NB4 (cell line): ENCODE data around the gene MCTP2.

ENCODE experiments used
- DNase-seq: peaks from one replicate; pipeline ENCODE4 v3.0.0; 2010; ENCODE audit warnings: low read depth
- H3K4me3 ChIP-seq: one replicate; pipeline ENCODE4 v1.5.1; 2011; ENCODE audit warnings: mild to moderate bottlenecking, low read depth, low read length, moderate library complexity
- CTCF ChIP-seq: IDR thresholded peaks from one replicate; pipeline ENCODE4 v1.5.1; 2012; ENCODE audit warnings: low read depth, low read length
- MAX ChIP-seq: IDR thresholded peaks from 2 replicates; pipeline ENCODE4 v1.6.1; 2011; ENCODE audit warnings: low read depth, low read length
- MYC ChIP-seq: IDR thresholded peaks from 2 replicates; pipeline ENCODE4 v1.6.1; 2011; ENCODE audit warnings: low read depth, low read length
- POLR2A ChIP-seq: IDR thresholded peaks from 2 replicates; pipeline ENCODE4 v1.6.1; 2011; ENCODE audit warnings: mild to moderate bottlenecking; ENCODE audit not compliant: insufficient read length; ENCODE audit errors: extremely low read depth

Gene MCTP2

GRCh38 chr15:94206463-94207167 is 24.7 kb upstream of the MCTP2 start:
- H3K4me3 ChIP-seq: peak overlapping the region; percentile 12
- peak; percentile 84 for TF ChIP-seq MAX
- TF ChIP-seq POLR2A: no peak
- no peak for TF ChIP-seq CTCF
- TF ChIP-seq MYC: peak; percentile 86
- peak; percentile 99 for DNase-seq

GRCh38 chr15:94212291-94212690 is 19.1 kb upstream of the MCTP2 start:
- H3K4me3 ChIP-seq: no peak overlapping the region
- TF ChIP-seq MYC (no peak), MAX (no peak), POLR2A (no peak), CTCF (no peak)
- peak; percentile 41 for DNase-seq

- TF ChIP-seq MYC: no peak
- TF ChIP-seq POLR2A: no peak
- TF ChIP-seq CTCF: no peak
- H3K4me3 ChIP-seq: no peak overlapping the region
- DNase-seq: no peak
These were observed 5.7 kb upstream of the MCTP2 start for GRCh38 chr15:94225616-94226015.

- H3K4me3 ChIP-seq: no peak overlapping the region
- TF ChIP-seq MAX (no peak), MYC (no peak), CTCF (no peak), POLR2A (no peak)
- DNase-seq: no peak
These were observed 2.8 kb upstream of the MCTP2 start for GRCh38 chr15:94228611-94229010.

GRCh38 chr15:94229591-94230369 is 1.6 kb upstream of the MCTP2 start:
- no peak for TF ChIP-seq CTCF
- TF ChIP-seq MAX: no peak
- TF ChIP-seq MYC: no peak
- TF ChIP-seq POLR2A: no peak
- DNase-seq: peak; percentile 59
- H3K4me3 ChIP-seq: peak overlapping the region; percentile 84
